ENCODE results near the gene PEPD. TPM values are rescaled to one million over a fixed set of nuclear protein-coding genes. Genes with fewer than 3 reads are reported as not detected.

Gene PEPD
- polyA plus RNA-seq, 3 donors, result 61.5 to 218 (median 171) TPM

- Histone ChIP-seq H4K20me1 (ENCODE audit: insufficient read depth, low read length) (no peaks in the 10 kb centered on the region), H3K27me3 (ENCODE audit: control insufficient read depth in 2 of 2, insufficient read depth in 2 of 2, low read length in 2 of 2) (peaks cover 0 to 9% of the 10 kb centered on the region in 2 donors), H3K4me2 (replicated peaks; ENCODE audit: extremely low read depth, low read length, poor library complexity, severe bottlenecking) (no peak overlapping the region)
These were observed 174.9 kb downstream of the PEPD start for GRCh38 chr19:33346665-33347064.

GRCh38 chr19:33345163-33345562, 176.4 kb downstream of the PEPD start:
- no peaks in the 10 kb centered on the region for H3K36me3 ChIP-seq (replicated peaks in 1 of 2; ENCODE audit: control insufficient read depth in 1 of 2, insufficient read depth in 2 of 2, low read length in 2 of 2)
- Mint-ChIP-seq H3K27ac (no peak overlapping the region), H3K4me1 (peaks cover 18% of the 10 kb centered on the region), H3K9me3 (peaks cover 0 to 4% (median 0%) of the 10 kb centered on the region in 7 donors), H3K4me3 (no peak overlapping the region), H3K27me3 (ENCODE audit: low read depth in 3 of 3) (peaks cover 10 to 35% (median 33%) of the 10 kb centered on the region in 3 donors), H3K36me3 (no peaks in the 10 kb centered on the region)
- DNase-seq, result no peak
- H3K9ac ChIP-seq (ENCODE audit: insufficient read depth, low read length, poor library complexity, severe bottlenecking), result no peak overlapping the region
- no peaks in the 10 kb centered on the region for H3K79me2 ChIP-seq (ENCODE audit: insufficient read depth, low read length)
- H3K4me3 ChIP-seq (replicated peaks in 1 of 3; ENCODE audit: low read depth in 2 of 3, low read length in 3 of 3), result no peak overlapping the region
- no peaks in the 10 kb centered on the region for H3K9me3 ChIP-seq (replicated peaks in 1 of 2; ENCODE audit: control insufficient read depth in 1 of 2, insufficient read depth in 1 of 2, low read length in 2 of 2)
- H3K27ac ChIP-seq (ENCODE audit: low read depth in 1 of 2, low read length in 2 of 2), result no peak overlapping the region
- peaks cover 0 to 5% of the 10 kb centered on the region in 2 donors for H3K27me3 ChIP-seq (ENCODE audit: control insufficient read depth in 2 of 2, insufficient read depth in 2 of 2, low read length in 2 of 2)
- no peaks in the 10 kb centered on the region for H4K20me1 ChIP-seq (ENCODE audit: insufficient read depth, low read length)
- no peak overlapping the region for H2AFZ ChIP-seq (ENCODE audit: insufficient read depth, low read depth, low read length, poor library complexity, severe bottlenecking)
- no peak overlapping the region for H3K4me2 ChIP-seq (replicated peaks; ENCODE audit: extremely low read depth, low read length, poor library complexity, severe bottlenecking)
- no CpG with 5 or more reads among the region's 6 CpGs for WGBS (ENCODE audit: insufficient coverage)
- no peak for TF ChIP-seq CTCF (IDR thresholded peaks at IDR 0.05)
- intact Hi-C loops (cut with micrococcal nuclease), result no loop called here
- H3K4me1 ChIP-seq (ENCODE audit: control insufficient read depth in 1 of 2, insufficient read depth in 2 of 2, low read length in 2 of 2), result no peaks in the 10 kb centered on the region

More at GRCh38 chr19:33346665-33347064, 174.9 kb downstream of the PEPD start:
- intact Hi-C loops (cut with micrococcal nuclease), result no loop called here
- Mint-ChIP-seq H3K27me3 (ENCODE audit: low read depth in 3 of 3) (peaks cover 11 to 38% (median 34%) of the 10 kb centered on the region in 3 donors), H3K36me3 (no peaks in the 10 kb centered on the region), H3K4me1 (peaks cover 10% of the 10 kb centered on the region), H3K27ac (no peak overlapping the region), H3K4me3 (no peak overlapping the region), H3K9me3 (peaks cover 0 to 11% (median 0%) of the 10 kb centered on the region in 7 donors)
- TF ChIP-seq CTCF (IDR thresholded peaks at IDR 0.05), result no peak
- H3K79me2 ChIP-seq (ENCODE audit: insufficient read depth, low read length), result no peaks in the 10 kb centered on the region
- H3K4me3 ChIP-seq (replicated peaks in 1 of 3; ENCODE audit: low read depth in 2 of 3, low read length in 3 of 3), result no peak overlapping the region
- no peaks in the 10 kb centered on the region for H3K36me3 ChIP-seq (replicated peaks in 1 of 2; ENCODE audit: control insufficient read depth in 1 of 2, insufficient read depth in 2 of 2, low read length in 2 of 2)
- H3K4me1 ChIP-seq (ENCODE audit: control insufficient read depth in 1 of 2, insufficient read depth in 2 of 2, low read length in 2 of 2), result no peaks in the 10 kb centered on the region
- no peak overlapping the region for H2AFZ ChIP-seq (ENCODE audit: insufficient read depth, low read depth, low read length, poor library complexity, severe bottlenecking)
- H3K9me3 ChIP-seq (replicated peaks in 1 of 2; ENCODE audit: control insufficient read depth in 1 of 2, insufficient read depth in 1 of 2, low read length in 2 of 2), result no peaks in the 10 kb centered on the region
- no peak overlapping the region for H3K27ac ChIP-seq (ENCODE audit: low read depth in 1 of 2, low read length in 2 of 2)
- H3K9ac ChIP-seq (ENCODE audit: insufficient read depth, low read length, poor library complexity, severe bottlenecking), result no peak overlapping the region
- no peak for DNase-seq
